HCT116 (cell line): ENCODE data around the gene MKNK1.

ENCODE experiments used
- EGR1 ChIP-seq: IDR thresholded peaks from 2 replicates; pipeline ENCODE4 v1.6.1; 2012; ENCODE audit warnings: low read depth
- ELF1 ChIP-seq: IDR thresholded peaks from 2 replicates; pipeline ENCODE4 v1.6.1; 2012; ENCODE audit warnings: low read depth, borderline replicate concordance
- EZH2 ChIP-seq: fragments of 200-600 bp; sonication (generic); IDR thresholded peaks from 2 replicates; pipeline ENCODE4 v1.6.1; 2017; ENCODE audit warnings: antibody characterized with exemption, mixed run types
- EZH2phosphoT487 ChIP-seq: fragments of 200-600 bp; IDR thresholded peaks from 2 replicates; pipeline ENCODE4 v1.6.1; 2018; ENCODE audit warnings: antibody characterized with exemption, borderline replicate concordance
- POLR2A ChIP-seq: IDR thresholded peaks from 2 replicates; pipeline ENCODE4 v1.7.0; 2011; ENCODE audit warnings: borderline replicate concordance; ENCODE audit not compliant: insufficient read depth, insufficient read length; ENCODE audit errors: extremely low read depth
- POLR2AphosphoS5 ChIP-seq: IDR thresholded peaks from 2 replicates; pipeline ENCODE4 v1.6.1; 2011; ENCODE audit warnings: mild to moderate bottlenecking, low read depth, low read length, moderate library complexity
- SP1 ChIP-seq: IDR thresholded peaks from 2 replicates; pipeline ENCODE4 v1.6.1; 2012; ENCODE audit warnings: low read depth
- TCF7L2 ChIP-seq: IDR thresholded peaks from 2 replicates; pipeline ENCODE4 v1.7.0; 2011; ENCODE audit warnings: borderline replicate concordance, inconsistent platforms; ENCODE audit not compliant: insufficient read depth, insufficient read length; ENCODE audit errors: extremely low read depth
- TF ChIP-seq, protein P1 (sequence below), 3 experiments: fragments of 200-600 bp in 1 of 3; sonication (generic) in 1 of 3; IDR thresholded peaks in 2 of 3; conservative IDR thresholded peaks in 1 of 3; 2 replicates each; pipeline ENCODE4 v1.5.1; 2012 to 2017; ENCODE audit warnings: low read depth in 2 of 3, low read length in 2 of 3, antibody characterized with exemption in 1 of 3, borderline replicate concordance in 1 of 3, control low read depth in 1 of 3, mild to moderate bottlenecking in 1 of 3, mixed read lengths in 1 of 3, mixed run types in 1 of 3, moderate library complexity in 1 of 3; ENCODE audit not compliant: insufficient read depth in 1 of 3
- TF ChIP-seq, protein P2 (sequence below): IDR thresholded peaks from 2 replicates; pipeline ENCODE4 v1.6.1; 2012

DNA sequence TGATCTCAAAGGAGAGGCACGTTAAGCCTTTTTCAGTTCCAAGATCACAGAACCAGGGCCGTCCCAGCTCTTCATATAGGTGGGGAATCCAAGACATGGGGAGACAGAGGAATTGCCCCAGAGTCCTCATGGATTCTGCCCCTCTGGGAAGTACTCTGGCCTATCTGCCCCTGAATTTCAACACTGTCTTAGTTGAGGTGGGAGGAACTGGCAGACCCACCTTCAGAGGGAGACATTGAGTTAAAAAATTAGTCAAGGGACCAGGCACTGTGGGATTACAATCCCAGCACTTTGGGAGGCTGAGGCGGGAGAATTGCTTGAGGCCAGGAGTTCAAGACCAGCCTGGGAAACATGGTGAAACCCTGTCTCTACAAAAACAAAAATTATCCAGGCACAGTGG lies 50.6 kb downstream of the MKNK1 start:
- TF ChIP-seq, protein P1, sequence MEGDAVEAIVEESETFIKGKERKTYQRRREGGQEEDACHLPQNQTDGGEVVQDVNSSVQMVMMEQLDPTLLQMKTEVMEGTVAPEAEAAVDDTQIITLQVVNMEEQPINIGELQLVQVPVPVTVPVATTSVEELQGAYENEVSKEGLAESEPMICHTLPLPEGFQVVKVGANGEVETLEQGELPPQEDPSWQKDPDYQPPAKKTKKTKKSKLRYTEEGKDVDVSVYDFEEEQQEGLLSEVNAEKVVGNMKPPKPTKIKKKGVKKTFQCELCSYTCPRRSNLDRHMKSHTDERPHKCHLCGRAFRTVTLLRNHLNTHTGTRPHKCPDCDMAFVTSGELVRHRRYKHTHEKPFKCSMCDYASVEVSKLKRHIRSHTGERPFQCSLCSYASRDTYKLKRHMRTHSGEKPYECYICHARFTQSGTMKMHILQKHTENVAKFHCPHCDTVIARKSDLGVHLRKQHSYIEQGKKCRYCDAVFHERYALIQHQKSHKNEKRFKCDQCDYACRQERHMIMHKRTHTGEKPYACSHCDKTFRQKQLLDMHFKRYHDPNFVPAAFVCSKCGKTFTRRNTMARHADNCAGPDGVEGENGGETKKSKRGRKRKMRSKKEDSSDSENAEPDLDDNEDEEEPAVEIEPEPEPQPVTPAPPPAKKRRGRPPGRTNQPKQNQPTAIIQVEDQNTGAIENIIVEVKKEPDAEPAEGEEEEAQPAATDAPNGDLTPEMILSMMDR (IDR thresholded peaks at IDR 0.05 in 2 of 3, conservative IDR thresholded peaks at IDR 0.05 in 1 of 3; ENCODE audit: borderline replicate concordance in 1 of 3, insufficient read depth in 1 of 3, low read depth in 2 of 3, low read length in 2 of 3): no peak
- TF ChIP-seq ELF1 (no peak), SP1 (no peak), EZH2phosphoT487 (no peak), EZH2 (no peak), POLR2AphosphoS5 (no peak), EGR1 (no peak), POLR2A (no peak), TCF7L2 (no peak)
- TF ChIP-seq, protein P2, sequence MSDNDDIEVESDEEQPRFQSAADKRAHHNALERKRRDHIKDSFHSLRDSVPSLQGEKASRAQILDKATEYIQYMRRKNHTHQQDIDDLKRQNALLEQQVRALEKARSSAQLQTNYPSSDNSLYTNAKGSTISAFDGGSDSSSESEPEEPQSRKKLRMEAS: no peak
